Medulla oblongata (tissue), 1 donor: ENCODE data around the gene DOP1B.

ENCODE experiments used
- DNase-seq: peaks from one replicate; pipeline ENCODE4 v3.0.0-alpha.2; 2015; ENCODE audit errors: extremely low spot score

DOP1B gene

GRCh38 chr21:36205962-36206361 is 49.3 kb downstream of the DOP1B start:
- DNase-seq: no peak
